BJ (cell line): ENCODE measurements around the gene ANO10. TPM values are rescaled to one million over a fixed set of nuclear protein-coding genes. Genes with fewer than 3 reads are reported as not detected.

Source experiments
- CTCF ChIA-PET: fragments of 350-600 bp; formaldehyde crosslinking; extraction: SDS; loops from one replicate; lab custom pipeline; 2021; ENCODE audit warnings: antibody characterized with exemption, inconsistent platforms; lab: Yijun Ruan, JAX
- POLR2A ChIA-PET: fragments of 300-600 bp; sonication (Branson Sonifier 250); formaldehyde crosslinking; extraction: SDS; loops from one replicate; lab custom pipeline; 2021; ENCODE audit warnings: antibody characterized with exemption; lab: Charles Lee
- DNase-seq: peaks from one replicate; pipeline ENCODE4 v3.0.0-alpha.2; 2011; ENCODE audit warnings: low read depth
- H3K27me3 ChIP-seq: 2 replicates; pipeline ENCODE4 v1.6.0; 2011; ENCODE audit warnings: low read length; ENCODE audit not compliant: control insufficient read depth, insufficient read depth
- H3K36me3 ChIP-seq: 2 replicates; pipeline ENCODE4 v1.5.1; 2011; ENCODE audit warnings: low read length; ENCODE audit not compliant: control insufficient read depth, insufficient read depth
- H3K4me3 ChIP-seq: 2 replicates; pipeline ENCODE4 v1.5.1; 2011; ENCODE audit warnings: low read depth, mild to moderate bottlenecking, control low read depth, low read length
- polyA plus RNA-seq: library from polyadenylated mRNA; depleted of rRNA; stranded (reverse); fragments of >200 nt; gene quantifications from 2 replicates; pipeline ENCODE4 v1.2.3, GENCODE V29; 2011
- TF ChIP-seq, protein P1 (sequence below): IDR thresholded peaks from 2 replicates; pipeline ENCODE4 v1.5.1; 2011; ENCODE audit warnings: low read depth, mild to moderate bottlenecking, control low read depth, inconsistent platforms, low read length, moderate library complexity; ENCODE audit not compliant: insufficient read depth

The ANO10 gene
- polyA plus RNA-seq, 1 experiment = 36.6 TPM

DNA sequence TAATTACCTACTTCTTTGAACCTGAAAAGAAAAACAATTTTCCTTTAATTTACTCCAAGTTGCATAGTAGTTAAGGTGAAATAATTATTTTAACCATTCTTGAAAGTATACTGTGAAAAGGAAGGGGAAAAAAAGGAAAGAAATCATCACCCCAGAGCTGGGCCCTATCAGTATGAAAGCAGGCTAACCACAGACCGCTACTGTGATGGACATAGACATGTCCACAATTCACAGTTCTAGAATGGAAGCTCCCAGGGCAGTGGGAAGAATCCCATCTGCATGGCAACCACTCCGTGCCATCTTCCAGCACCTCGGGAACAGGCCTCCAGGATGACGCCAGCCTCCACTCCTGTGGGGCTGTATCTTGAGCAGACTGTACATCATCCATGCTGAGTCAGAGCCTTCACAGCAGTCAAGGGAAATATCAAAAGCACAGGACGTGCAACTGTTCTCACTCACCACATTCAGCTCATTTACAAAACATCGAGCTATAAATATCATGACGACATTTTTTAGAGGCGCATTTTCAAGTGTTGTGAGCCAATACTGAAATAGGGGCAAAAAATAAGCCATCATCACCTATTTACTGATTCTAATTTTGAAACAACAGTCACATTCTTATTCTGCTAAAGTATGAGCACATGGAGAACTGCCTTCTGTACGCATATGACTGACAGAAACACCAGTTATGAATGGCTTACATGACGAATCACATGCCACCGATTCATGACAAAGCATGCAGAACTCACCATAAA lies 215.7 kb downstream of the ANO10 start:
- no peaks in the 10 kb centered on the region for H3K27me3 ChIP-seq
- ChIA-PET POLR2A (no interaction called here), CTCF (no interaction called here)
- TF ChIP-seq, protein P1, sequence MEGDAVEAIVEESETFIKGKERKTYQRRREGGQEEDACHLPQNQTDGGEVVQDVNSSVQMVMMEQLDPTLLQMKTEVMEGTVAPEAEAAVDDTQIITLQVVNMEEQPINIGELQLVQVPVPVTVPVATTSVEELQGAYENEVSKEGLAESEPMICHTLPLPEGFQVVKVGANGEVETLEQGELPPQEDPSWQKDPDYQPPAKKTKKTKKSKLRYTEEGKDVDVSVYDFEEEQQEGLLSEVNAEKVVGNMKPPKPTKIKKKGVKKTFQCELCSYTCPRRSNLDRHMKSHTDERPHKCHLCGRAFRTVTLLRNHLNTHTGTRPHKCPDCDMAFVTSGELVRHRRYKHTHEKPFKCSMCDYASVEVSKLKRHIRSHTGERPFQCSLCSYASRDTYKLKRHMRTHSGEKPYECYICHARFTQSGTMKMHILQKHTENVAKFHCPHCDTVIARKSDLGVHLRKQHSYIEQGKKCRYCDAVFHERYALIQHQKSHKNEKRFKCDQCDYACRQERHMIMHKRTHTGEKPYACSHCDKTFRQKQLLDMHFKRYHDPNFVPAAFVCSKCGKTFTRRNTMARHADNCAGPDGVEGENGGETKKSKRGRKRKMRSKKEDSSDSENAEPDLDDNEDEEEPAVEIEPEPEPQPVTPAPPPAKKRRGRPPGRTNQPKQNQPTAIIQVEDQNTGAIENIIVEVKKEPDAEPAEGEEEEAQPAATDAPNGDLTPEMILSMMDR = no peak
- H3K36me3 ChIP-seq = no peaks in the 10 kb centered on the region
- DNase-seq = no peak
- H3K4me3 ChIP-seq = no peak overlapping the region

DNA sequence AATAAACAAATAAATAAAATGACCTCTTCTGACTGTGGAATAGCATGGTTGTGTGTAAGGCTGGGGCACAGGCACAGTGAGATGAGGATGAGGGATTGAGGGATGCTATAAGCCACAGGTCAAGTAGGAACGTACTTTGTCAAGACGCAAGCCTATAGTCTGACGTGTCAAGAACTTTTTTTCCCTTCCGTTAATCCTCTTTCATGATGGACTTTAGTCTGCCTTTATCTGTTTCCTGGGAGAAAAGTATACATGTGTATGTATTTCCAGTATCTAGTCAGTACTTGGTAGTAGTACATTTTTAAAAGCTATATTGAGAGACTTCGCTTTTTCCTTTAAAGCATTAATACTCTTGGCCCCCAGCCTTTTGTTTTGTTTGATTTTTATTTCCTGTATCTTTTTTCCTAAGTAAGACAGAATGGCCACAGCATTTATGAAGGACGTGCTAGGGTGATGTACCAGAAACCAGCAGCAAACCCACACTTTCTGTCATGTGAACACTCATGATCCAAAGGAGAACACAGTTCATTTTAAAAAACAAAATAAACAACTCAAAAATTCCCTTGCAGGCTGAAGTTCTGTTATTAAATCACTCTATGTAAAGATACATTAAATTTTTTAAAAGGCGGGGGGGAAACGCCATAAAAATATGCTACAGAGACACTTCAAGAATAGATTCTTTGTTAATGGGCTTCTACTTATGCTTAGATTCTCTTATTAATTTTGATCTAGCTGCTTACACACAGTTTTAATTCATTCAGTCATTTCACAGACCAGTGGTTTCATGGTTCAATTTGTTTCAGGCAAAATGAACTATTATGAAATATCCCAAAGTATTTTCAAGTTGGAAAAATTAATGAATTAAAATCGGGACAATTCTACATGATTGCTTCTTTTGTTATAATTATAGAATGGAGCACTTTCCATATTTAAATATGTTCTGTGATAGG lies 220.8 kb downstream of the ANO10 start:
- TF ChIP-seq, protein P1 = no peak
- CTCF ChIA-PET = interaction anchor here (1.5 kb wide), 1 partner anchor 21 kb away, joined by 3 read pairs; no protein-coding TSS in a partner anchor
- H3K27me3 ChIP-seq = no peaks in the 10 kb centered on the region
- no peak for DNase-seq
- H3K36me3 ChIP-seq = no peaks in the 10 kb centered on the region
- no peak overlapping the region for H3K4me3 ChIP-seq
- POLR2A ChIA-PET = no interaction called here

DNA sequence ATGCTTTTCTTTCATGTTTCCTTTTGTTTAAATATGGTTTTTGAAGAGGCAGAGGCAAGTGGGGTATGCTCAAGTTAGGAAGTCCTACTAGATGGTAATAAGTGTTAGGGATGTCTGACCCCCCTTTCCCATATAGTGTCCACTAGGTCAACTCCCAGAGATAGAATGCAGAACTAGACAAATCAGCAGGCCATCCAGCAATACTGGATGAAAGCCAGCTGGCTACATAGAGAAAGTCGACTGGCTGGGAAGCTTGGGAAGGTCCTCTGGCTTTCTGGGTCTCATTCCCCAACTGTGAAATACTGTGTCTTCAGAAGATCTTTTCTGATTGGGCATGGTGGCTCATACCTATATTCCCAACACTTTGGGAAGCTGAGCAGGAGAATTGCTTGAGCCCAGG lies 221.6 kb downstream of the ANO10 start:
- no peak overlapping the region for H3K4me3 ChIP-seq
- no peaks in the 10 kb centered on the region for H3K27me3 ChIP-seq
- CTCF ChIA-PET = interaction anchor here (1.5 kb wide), 1 partner anchor 20 kb away, joined by 3 read pairs; no protein-coding TSS in a partner anchor
- H3K36me3 ChIP-seq = no peaks in the 10 kb centered on the region
- TF ChIP-seq, protein P1 = no peak
- DNase-seq = no peak
- POLR2A ChIA-PET = no interaction called here

DNA sequence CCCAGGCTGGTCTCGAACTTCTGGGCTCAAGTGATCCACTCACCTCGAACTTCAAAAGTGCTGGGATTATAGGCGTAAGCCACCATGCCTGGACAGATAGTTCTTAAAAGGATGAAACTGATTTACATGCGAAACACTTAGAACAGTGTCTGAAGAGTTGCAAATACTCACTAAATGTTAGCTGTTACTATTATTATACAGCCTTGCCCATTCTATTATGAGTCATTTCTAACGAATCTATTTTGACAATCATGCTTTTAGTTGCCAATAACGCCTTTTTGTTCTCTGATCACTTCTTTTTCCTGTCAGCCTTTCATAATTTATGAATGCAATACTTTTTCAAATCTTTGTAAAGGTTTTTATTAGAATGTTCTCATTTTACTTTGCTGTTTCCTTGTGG lies 222.8 kb downstream of the ANO10 start:
- H3K4me3 ChIP-seq = no peak overlapping the region
- no peaks in the 10 kb centered on the region for H3K36me3 ChIP-seq
- no peak for DNase-seq
- POLR2A ChIA-PET = no interaction called here
- no peaks in the 10 kb centered on the region for H3K27me3 ChIP-seq
- TF ChIP-seq, protein P1 = no peak
- CTCF ChIA-PET = interaction anchor here (1.5 kb wide), 1 partner anchor 19 kb away, joined by 3 read pairs; no protein-coding TSS in a partner anchor

DNA sequence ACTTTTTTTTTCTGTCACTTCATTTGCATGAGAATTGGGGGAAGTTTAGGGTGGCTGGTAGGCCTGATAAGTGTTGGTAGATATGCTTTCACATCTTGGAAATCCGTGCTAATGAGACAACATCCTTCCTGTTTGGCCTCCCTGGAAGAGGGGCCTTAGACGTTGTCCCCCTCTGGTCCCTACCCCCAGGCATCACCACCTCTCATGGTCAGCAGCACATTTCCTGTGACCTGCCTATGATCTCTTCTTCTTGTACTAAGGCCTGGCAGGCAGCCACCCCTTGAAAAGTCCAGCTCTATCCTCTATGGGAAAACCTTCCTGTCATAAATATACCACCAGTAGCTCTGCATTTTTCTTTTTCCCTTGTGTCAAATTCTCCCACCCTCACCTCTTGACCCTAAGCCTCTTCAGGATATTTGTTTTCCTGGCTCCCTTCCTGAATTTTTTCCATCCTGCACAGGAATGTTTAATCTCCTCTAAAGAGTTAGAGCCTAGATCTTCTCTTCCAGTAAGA lies 227.7 kb downstream of the ANO10 start:
- Histone ChIP-seq H3K27me3 (no peaks in the 10 kb centered on the region), H3K36me3 (no peaks in the 10 kb centered on the region), H3K4me3 (no peak overlapping the region)
- ChIA-PET POLR2A (no interaction called here), CTCF (no interaction called here)
- TF ChIP-seq, protein P1 = no peak
- DNase-seq = no peak
